AG04450 (cell line): Measurements from ENCODE around the gene VPS8. TPM values are rescaled to one million over a fixed set of nuclear protein-coding genes. Genes with fewer than 3 reads are reported as not detected.

Experiments
- CTCF ChIA-PET: fragments of 300-600, 350-600 bp; formaldehyde crosslinking; extraction: SDS; loops from one replicate; lab custom pipeline; 2022; ENCODE audit warnings: antibody characterized with exemption, inconsistent platforms; lab: Charles Lee
- POLR2A ChIA-PET: fragments of 350-600 bp; formaldehyde crosslinking; extraction: SDS; loops from one replicate; lab custom pipeline; 2021; ENCODE audit warnings: antibody characterized with exemption, inconsistent platforms; lab: Yijun Ruan, JAX
- DNase-seq: peaks from one replicate; pipeline ENCODE4 v3.0.0-alpha.2; 2011; ENCODE audit warnings: low read depth, low spot score
- H3K27ac ChIP-seq: one replicate; pipeline ENCODE4 v1.5.1; 2012; ENCODE audit warnings: low read depth, low read length, control low read depth
- H3K27me3 ChIP-seq: one replicate; pipeline ENCODE4 v1.6.0; 2012; ENCODE audit warnings: low read length; ENCODE audit not compliant: control insufficient read depth, insufficient read depth
- H3K4me3 ChIP-seq: 2 replicates; pipeline ENCODE4 v1.5.1; 2011; ENCODE audit warnings: mild to moderate bottlenecking, low read depth, low read length, control low read depth
- H3K9me3 ChIP-seq: 2 replicates; pipeline ENCODE4 v1.5.1; 2012; ENCODE audit warnings: low read length; ENCODE audit not compliant: control insufficient read depth, insufficient read depth
- polyA plus RNA-seq: library from polyadenylated mRNA; depleted of rRNA; stranded (reverse); fragments of >200 nt; gene quantifications from 2 replicates; pipeline ENCODE4 v1.2.3, GENCODE V29; 2011
- TF ChIP-seq, protein P1 (sequence below): IDR thresholded peaks from 2 replicates; pipeline ENCODE4 v1.5.1; 2011; ENCODE audit warnings: low read depth, low read length, control low read depth, inconsistent platforms

The VPS8 gene
- polyA plus RNA-seq, 1 experiment, result 40.6 TPM

DNA sequence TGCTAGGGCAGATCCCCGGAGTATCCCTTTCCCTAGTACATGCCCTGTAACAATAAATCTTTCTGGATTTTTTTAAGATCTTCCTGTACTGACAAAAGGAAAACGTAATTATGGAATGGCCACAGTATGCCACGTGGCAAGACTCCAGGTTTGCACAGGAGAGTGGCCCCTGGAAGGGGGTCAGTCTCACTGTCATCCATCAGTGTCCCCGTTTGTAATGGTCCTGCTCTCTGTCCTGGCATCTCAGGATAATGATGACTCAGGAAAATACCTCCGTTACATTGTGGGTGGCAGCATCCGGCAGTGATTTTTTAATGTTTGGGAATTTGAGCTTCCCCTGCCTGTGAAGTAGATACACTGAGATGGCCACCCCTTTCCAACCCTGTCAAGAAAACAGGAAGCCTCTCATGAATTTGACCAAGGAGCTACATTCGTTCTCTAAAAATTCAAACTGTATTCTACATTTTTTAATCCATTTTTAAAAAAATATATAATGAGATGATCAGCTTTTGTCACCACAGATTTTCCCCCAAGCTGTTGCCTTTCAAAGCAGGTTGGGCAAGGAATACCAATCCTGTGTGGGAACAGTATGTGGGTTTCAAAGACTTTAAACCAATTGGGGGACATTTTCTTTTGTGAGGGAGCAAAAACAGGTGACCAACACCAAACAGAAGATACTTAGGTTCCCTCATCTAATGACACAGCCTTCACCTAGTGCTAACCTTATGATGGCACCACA, 230.5 kb downstream of the VPS8 start:
- Histone ChIP-seq H3K27me3 (no peaks in the 10 kb centered on the region), H3K4me3 (no peak overlapping the region), H3K9me3 (no peaks in the 10 kb centered on the region), H3K27ac (no peak overlapping the region)
- ChIA-PET POLR2A (no interaction called here), CTCF (no interaction called here)
- DNase-seq, result no peak
- TF ChIP-seq, protein P1, sequence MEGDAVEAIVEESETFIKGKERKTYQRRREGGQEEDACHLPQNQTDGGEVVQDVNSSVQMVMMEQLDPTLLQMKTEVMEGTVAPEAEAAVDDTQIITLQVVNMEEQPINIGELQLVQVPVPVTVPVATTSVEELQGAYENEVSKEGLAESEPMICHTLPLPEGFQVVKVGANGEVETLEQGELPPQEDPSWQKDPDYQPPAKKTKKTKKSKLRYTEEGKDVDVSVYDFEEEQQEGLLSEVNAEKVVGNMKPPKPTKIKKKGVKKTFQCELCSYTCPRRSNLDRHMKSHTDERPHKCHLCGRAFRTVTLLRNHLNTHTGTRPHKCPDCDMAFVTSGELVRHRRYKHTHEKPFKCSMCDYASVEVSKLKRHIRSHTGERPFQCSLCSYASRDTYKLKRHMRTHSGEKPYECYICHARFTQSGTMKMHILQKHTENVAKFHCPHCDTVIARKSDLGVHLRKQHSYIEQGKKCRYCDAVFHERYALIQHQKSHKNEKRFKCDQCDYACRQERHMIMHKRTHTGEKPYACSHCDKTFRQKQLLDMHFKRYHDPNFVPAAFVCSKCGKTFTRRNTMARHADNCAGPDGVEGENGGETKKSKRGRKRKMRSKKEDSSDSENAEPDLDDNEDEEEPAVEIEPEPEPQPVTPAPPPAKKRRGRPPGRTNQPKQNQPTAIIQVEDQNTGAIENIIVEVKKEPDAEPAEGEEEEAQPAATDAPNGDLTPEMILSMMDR, result no peak

DNA sequence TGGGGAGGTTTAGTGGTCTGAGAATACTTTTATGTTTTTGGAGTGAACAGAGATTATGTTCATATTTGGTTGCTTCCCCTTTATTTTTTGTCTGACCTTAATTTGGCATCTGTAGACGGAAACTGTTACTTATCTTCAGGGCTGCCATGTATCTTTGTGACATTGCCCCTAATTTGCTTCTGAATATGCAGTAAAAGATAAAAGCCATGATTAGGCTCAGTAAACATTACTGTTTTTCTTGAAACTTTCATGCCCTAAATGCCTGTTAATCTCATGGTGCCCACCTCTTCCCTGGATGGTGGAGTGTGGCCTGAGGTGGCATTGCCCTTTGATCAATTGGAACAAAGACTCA, 234.2 kb downstream of the VPS8 start:
- no peak overlapping the region for H3K27ac ChIP-seq
- ChIA-PET POLR2A (no interaction called here), CTCF (no interaction called here)
- H3K4me3 ChIP-seq, result no peak overlapping the region
- TF ChIP-seq, protein P1, result no peak
- DNase-seq, result no peak
- H3K27me3 ChIP-seq, result no peaks in the 10 kb centered on the region
- no peaks in the 10 kb centered on the region for H3K9me3 ChIP-seq

DNA sequence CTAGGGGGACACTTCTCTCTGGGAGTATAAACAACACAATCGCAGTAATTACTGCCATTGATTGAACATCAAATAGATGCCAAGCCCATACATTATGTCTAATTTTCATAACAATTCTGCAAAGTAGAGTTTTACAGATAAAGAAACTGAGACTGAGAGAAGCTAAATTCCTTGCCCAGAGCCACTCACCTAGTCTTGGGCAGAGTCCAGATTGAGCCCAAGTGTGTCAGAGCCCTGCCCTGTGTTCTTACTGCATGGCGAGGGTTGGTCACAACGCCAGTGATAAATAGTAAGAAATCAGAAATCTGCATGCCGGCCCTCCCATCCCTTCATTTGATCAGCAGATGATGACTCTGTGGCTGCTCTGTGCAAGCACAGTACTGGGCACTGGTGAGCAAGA, 234.6 kb downstream of the VPS8 start:
- H3K9me3 ChIP-seq, result no peaks in the 10 kb centered on the region
- ChIA-PET CTCF (no interaction called here), POLR2A (no interaction called here)
- no peak overlapping the region for H3K4me3 ChIP-seq
- H3K27me3 ChIP-seq, result no peaks in the 10 kb centered on the region
- H3K27ac ChIP-seq, result no peak overlapping the region
- TF ChIP-seq, protein P1, result no peak
- no peak for DNase-seq

DNA sequence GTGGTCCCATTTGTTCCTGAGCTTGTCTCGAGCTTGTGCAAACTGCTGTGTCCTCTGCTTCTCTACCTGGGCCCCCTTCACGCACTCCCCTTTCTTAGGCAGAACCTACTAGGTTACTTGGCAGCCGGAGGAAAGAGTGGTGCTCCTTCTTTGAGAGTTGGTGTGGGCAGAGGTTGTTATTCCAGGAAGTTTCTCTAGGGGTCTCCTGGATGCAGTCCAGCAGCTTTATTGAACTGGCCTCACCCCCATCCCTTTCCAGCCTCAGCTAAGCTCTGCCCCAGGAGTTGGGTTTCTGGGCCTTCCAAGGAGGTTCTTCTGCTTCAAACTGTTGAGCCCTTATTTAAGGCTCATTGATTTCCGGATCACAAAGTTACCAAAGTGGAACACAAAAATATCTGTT, 237.7 kb downstream of the VPS8 start:
- CTCF ChIA-PET, result no interaction called here
- no peak for DNase-seq
- Histone ChIP-seq H3K9me3 (no peaks in the 10 kb centered on the region), H3K4me3 (no peak overlapping the region), H3K27ac (no peak overlapping the region), H3K27me3 (no peaks in the 10 kb centered on the region)
- TF ChIP-seq, protein P1, result no peak
- POLR2A ChIA-PET, result no interaction called here

DNA sequence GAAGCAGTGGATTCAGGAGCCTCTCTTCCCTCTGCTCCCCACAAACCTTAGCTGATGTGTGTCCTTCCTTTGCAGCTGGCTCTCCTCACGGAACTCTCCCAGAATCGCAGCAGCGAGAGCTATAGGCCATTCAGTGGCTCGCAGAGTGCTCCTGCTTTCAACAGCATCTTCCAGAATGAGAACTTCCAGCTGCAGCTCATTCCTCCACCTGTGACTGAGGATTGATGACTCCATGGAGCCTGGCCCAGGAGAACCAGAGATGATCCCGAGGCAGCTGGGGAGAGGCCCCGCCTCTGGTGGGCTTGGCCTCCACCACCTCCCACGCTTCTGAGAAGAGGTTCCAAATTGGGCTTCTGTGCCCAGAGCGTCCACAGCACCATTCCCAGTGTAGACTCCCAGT, 239.8 kb downstream of the VPS8 start:
- DNase-seq, result no peak
- no peak overlapping the region for H3K27ac ChIP-seq
- H3K27me3 ChIP-seq, result no peaks in the 10 kb centered on the region
- no peaks in the 10 kb centered on the region for H3K9me3 ChIP-seq
- ChIA-PET CTCF (no interaction called here), POLR2A (no interaction called here)
- no peak overlapping the region for H3K4me3 ChIP-seq
- TF ChIP-seq, protein P1, result no peak
